ENCODE data around the gene ORM1.

- TF ChIP-seq EP300 (IDR thresholded peaks at IDR 0.05), result no peak
- TF ChIP-seq CTCF (IDR thresholded peaks at IDR 0.05), result no peak
- TF ChIP-seq POLR2A (IDR thresholded peaks at IDR 0.05), result no peak
Measured at GRCh38 chr9:114344188-114344566, 21.3 kb downstream of the ORM1 start.
